Measurements from ENCODE around the gene BFSP2.

Gene BFSP2

GRCh38 chr3:133426721-133427120 is 26.9 kb downstream of the BFSP2 start:
- Histone ChIP-seq H3K4me2 (no peak overlapping the region), H3K79me2 (ENCODE audit: insufficient read depth, low read depth) (no peaks in the 10 kb centered on the region), H3K36me3 (ENCODE audit: insufficient read depth) (no peaks in the 10 kb centered on the region), H3K27me3 (ENCODE audit: insufficient read depth, low read depth) (no peaks in the 10 kb centered on the region), H4K20me1 (ENCODE audit: insufficient read depth) (no peaks in the 10 kb centered on the region), H3K9ac (no peak overlapping the region), H3K4me3 (IDR thresholded peaks at IDR 0.05; ENCODE audit: insufficient read depth, low read depth, low read length) (no peak overlapping the region), H3K4me1 (ENCODE audit: low read depth, poor library complexity, severe bottlenecking) (peaks cover 4% of the 10 kb centered on the region), H2AFZ (ENCODE audit: low read depth) (no peak overlapping the region), H3K27ac (no peak overlapping the region)
- no peak for TF ChIP-seq CTCF (conservative IDR thresholded peaks at IDR 0.05; ENCODE audit: low read depth, low read length)

- no peak overlapping the region for H3K27ac ChIP-seq
- no peak for TF ChIP-seq CTCF (conservative IDR thresholded peaks at IDR 0.05; ENCODE audit: low read depth, low read length)
Measured at GRCh38 chr3:133428552-133428951, 28.7 kb downstream of the BFSP2 start.

GRCh38 chr3:133429063-133429462 is 29.2 kb downstream of the BFSP2 start:
- no peak overlapping the region for H3K4me2 ChIP-seq
- H3K9ac ChIP-seq = no peak overlapping the region
- H3K27me3 ChIP-seq (ENCODE audit: insufficient read depth, low read depth) = no peaks in the 10 kb centered on the region
- H3K4me3 ChIP-seq (IDR thresholded peaks at IDR 0.05; ENCODE audit: insufficient read depth, low read depth, low read length) = no peak overlapping the region
- no peaks in the 10 kb centered on the region for H3K79me2 ChIP-seq (ENCODE audit: insufficient read depth, low read depth)
- no peaks in the 10 kb centered on the region for H3K36me3 ChIP-seq (ENCODE audit: insufficient read depth)
- no peaks in the 10 kb centered on the region for H4K20me1 ChIP-seq (ENCODE audit: insufficient read depth)
- no peak overlapping the region for H3K27ac ChIP-seq
- no peak for TF ChIP-seq CTCF (conservative IDR thresholded peaks at IDR 0.05; ENCODE audit: low read depth, low read length)
- no peak overlapping the region for H2AFZ ChIP-seq (ENCODE audit: low read depth)
- no peaks in the 10 kb centered on the region for H3K4me1 ChIP-seq (ENCODE audit: low read depth, poor library complexity, severe bottlenecking)

More at GRCh38 chr3:133428552-133428951, 28.7 kb downstream of the BFSP2 start:
- Histone ChIP-seq H3K4me1 (ENCODE audit: low read depth, poor library complexity, severe bottlenecking) (peaks cover 4% of the 10 kb centered on the region), H3K9ac (no peak overlapping the region), H4K20me1 (ENCODE audit: insufficient read depth) (no peaks in the 10 kb centered on the region), H3K79me2 (ENCODE audit: insufficient read depth, low read depth) (no peaks in the 10 kb centered on the region), H3K27me3 (ENCODE audit: insufficient read depth, low read depth) (no peaks in the 10 kb centered on the region), H3K4me3 (IDR thresholded peaks at IDR 0.05; ENCODE audit: insufficient read depth, low read depth, low read length) (no peak overlapping the region), H3K36me3 (ENCODE audit: insufficient read depth) (no peaks in the 10 kb centered on the region), H2AFZ (ENCODE audit: low read depth) (no peak overlapping the region), H3K4me2 (no peak overlapping the region)

- no peak overlapping the region for H2AFZ ChIP-seq (ENCODE audit: low read depth)
- H3K27me3 ChIP-seq (ENCODE audit: insufficient read depth, low read depth) = no peaks in the 10 kb centered on the region
- H3K4me3 ChIP-seq (IDR thresholded peaks at IDR 0.05; ENCODE audit: insufficient read depth, low read depth, low read length) = no peak overlapping the region
- peaks cover 55% of the 10 kb centered on the region for H3K4me1 ChIP-seq (ENCODE audit: low read depth, poor library complexity, severe bottlenecking)
- TF ChIP-seq CTCF (conservative IDR thresholded peaks at IDR 0.05; ENCODE audit: low read depth, low read length) = no peak
- H3K79me2 ChIP-seq (ENCODE audit: insufficient read depth, low read depth) = no peaks in the 10 kb centered on the region
- no peak overlapping the region for H3K9ac ChIP-seq
- H3K36me3 ChIP-seq (ENCODE audit: insufficient read depth) = no peaks in the 10 kb centered on the region
- no peak overlapping the region for H3K27ac ChIP-seq
- H4K20me1 ChIP-seq (ENCODE audit: insufficient read depth) = no peaks in the 10 kb centered on the region
- H3K4me2 ChIP-seq = no peak overlapping the region
Measured at GRCh38 chr3:133439563-133439962, 39.7 kb downstream of the BFSP2 start.

Data from KMS-11 (cell line).